ENCODE measurements around the gene RASGRP2.

Gene RASGRP2

GRCh38 chr11:64784813-64785581 is 41.1 kb upstream of the RASGRP2 start:
- Histone ChIP-seq H3K23ac (ENCODE audit: low read length) (no peak overlapping the region), H3K4ac (ENCODE audit: low read depth, low read length) (no peak overlapping the region), H4K8ac (ENCODE audit: low read depth, low read length) (no peak overlapping the region), H3K9ac (ENCODE audit: low read length) (no peak overlapping the region), H2BK5ac (ENCODE audit: low read depth, low read length, poor library complexity) (no peak overlapping the region), H2BK12ac (ENCODE audit: low read length) (no peak overlapping the region), H2AK5ac (ENCODE audit: low read length) (no peak overlapping the region), H3K4me2 (ENCODE audit: low read length) (no peak overlapping the region), H2AFZ (ENCODE audit: insufficient read depth, low read length, poor library complexity) (no peak overlapping the region), H3K79me1 (ENCODE audit: low read length) (no peaks in the 10 kb centered on the region), H3K4me1 (ENCODE audit: control insufficient read depth in 1 of 2, insufficient read depth in 2 of 2, low read length in 2 of 2) (no peaks in the 10 kb centered on the region), H3K18ac (ENCODE audit: low read length) (no peak overlapping the region), H2BK120ac (ENCODE audit: insufficient read depth, low read length, poor library complexity) (no peak overlapping the region), H3K27me3 (ENCODE audit: insufficient read depth, low read length) (no peaks in the 10 kb centered on the region), H3K36me3 (ENCODE audit: control insufficient read depth in 1 of 2, insufficient read depth in 2 of 2, low read length in 2 of 2) (peaks cover 15 to 20% of the 10 kb centered on the region in 2 experiments), H3K14ac (ENCODE audit: low read length) (no peak overlapping the region), H3K79me2 (ENCODE audit: control insufficient read depth, insufficient read depth, low read length, poor library complexity) (no peaks in the 10 kb centered on the region), H3K27ac (ENCODE audit: low read depth, low read length) (no peak overlapping the region), H4K91ac (ENCODE audit: low read depth, low read length) (no peak overlapping the region), H4K12ac (ENCODE audit: low read depth, low read length) (no peak overlapping the region), H3K9me3 (ENCODE audit: insufficient read depth, low read depth, low read length) (no peaks in the 10 kb centered on the region), H3K4me3 (ENCODE audit: low read depth, low read length) (no peak overlapping the region)
- no peak for DNase-seq
- WGBS (ENCODE audit: extremely low coverage, insufficient coverage, insufficient read length), result no CpG with 5 or more reads among the region's 12 CpGs

DNA sequence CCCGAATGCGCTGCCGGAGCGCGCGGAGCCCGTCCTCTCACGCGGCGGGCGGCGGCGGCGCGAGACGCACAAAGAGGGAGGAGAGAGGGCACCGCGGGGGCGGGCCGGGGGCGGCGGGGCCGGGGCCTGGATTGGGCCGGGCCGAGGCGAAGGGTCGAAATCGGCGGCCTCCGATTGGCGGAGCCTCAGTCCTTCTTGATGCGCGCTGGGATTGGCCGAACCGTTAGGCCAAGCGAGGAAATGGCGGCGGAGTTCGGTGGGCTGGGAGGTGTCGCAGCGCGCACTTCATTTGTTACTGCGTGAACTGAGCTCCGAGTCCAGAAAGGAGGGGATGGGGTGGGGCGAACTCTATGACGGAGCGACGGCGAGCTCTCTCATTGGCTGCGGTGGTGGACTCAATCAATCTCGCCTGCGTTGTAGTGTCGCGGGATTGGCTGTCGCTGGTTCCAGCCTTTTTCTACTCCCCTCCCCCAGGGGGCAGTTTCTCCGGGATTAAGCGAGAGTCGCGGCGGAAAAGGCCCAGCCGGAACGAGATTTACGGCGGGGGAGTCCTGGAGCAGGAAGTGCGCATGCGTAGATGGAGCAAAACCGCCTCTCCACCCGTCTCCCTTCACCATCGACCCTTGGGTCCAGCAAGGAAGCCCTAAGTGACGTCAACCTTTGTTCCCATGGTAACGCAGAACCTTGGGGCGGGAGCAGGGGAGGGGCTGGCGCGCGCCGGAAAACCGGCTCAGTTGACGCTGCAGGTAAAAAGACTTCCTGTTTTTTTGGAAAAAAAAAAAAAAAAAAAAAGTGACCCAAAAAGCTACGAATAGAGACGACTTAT is 34.7 kb upstream of the RASGRP2 start, which contains the start of gene SF1:
Gene SF1 (minus strand): TSS at position 70 of the 826 bp plus-strand sequence. CDS start 150 bp downstream, outside the sequence.
- H3K79me2 ChIP-seq (ENCODE audit: control insufficient read depth, insufficient read depth, low read length, poor library complexity), result peaks cover 14% of the 10 kb centered on the region
- H3K4me1 ChIP-seq (ENCODE audit: control insufficient read depth in 1 of 2, insufficient read depth in 2 of 2, low read length in 2 of 2), result peaks cover 3 to 4% of the 10 kb centered on the region in 2 experiments
- no peak within 1 kb of the TSS for H3K23ac ChIP-seq (ENCODE audit: low read length)
- H3K9me3 ChIP-seq (ENCODE audit: insufficient read depth, low read depth, low read length), result no peaks in the 10 kb centered on the region
- peak within 1 kb of the TSS; percentile 99 for H3K4ac ChIP-seq (ENCODE audit: low read depth, low read length)
- H4K12ac ChIP-seq (ENCODE audit: low read depth, low read length), result peak within 1 kb of the TSS; percentile 88
- H2BK120ac ChIP-seq (ENCODE audit: insufficient read depth, low read length, poor library complexity), result peak within 1 kb of the TSS; percentile 86
- peak within 1 kb of the TSS; percentile 66 for H2AFZ ChIP-seq (ENCODE audit: insufficient read depth, low read length, poor library complexity)
- peak within 1 kb of the TSS; percentile 71 for H3K4me2 ChIP-seq (ENCODE audit: low read length)
- H2BK12ac ChIP-seq (ENCODE audit: low read length), result no peak within 1 kb of the TSS
- no peaks in the 10 kb centered on the region for H3K27me3 ChIP-seq (ENCODE audit: insufficient read depth, low read length)
- peak within 1 kb of the TSS; percentile 79 for H3K14ac ChIP-seq (ENCODE audit: low read length)
- H3K36me3 ChIP-seq (ENCODE audit: control insufficient read depth in 1 of 2, insufficient read depth in 2 of 2, low read length in 2 of 2), result peaks cover 10 to 25% of the 10 kb centered on the region in 2 experiments
- H4K8ac ChIP-seq (ENCODE audit: low read depth, low read length), result peak within 1 kb of the TSS; percentile 97
- peak within 1 kb of the TSS; percentile 99 for H3K27ac ChIP-seq (ENCODE audit: low read depth, low read length)
- H2AK5ac ChIP-seq (ENCODE audit: low read length), result peak within 1 kb of the TSS; percentile 49
- peaks cover 10% of the 10 kb centered on the region for H3K79me1 ChIP-seq (ENCODE audit: low read length)
- peak within 1 kb of the TSS; percentile 97 for H3K4me3 ChIP-seq (ENCODE audit: low read depth, low read length)
- DNase-seq, result peak; percentile 100
- peak within 1 kb of the TSS; percentile 89 for H2BK5ac ChIP-seq (ENCODE audit: low read depth, low read length, poor library complexity)
- peak within 1 kb of the TSS; percentile 91 for H4K91ac ChIP-seq (ENCODE audit: low read depth, low read length)
- no CpG with 5 or more reads among the region's 80 CpGs for WGBS (ENCODE audit: extremely low coverage, insufficient coverage, insufficient read length)
- H3K18ac ChIP-seq (ENCODE audit: low read length), result peak within 1 kb of the TSS; percentile 90
- peak within 1 kb of the TSS; percentile 99 for H3K9ac ChIP-seq (ENCODE audit: low read length)

GRCh38 chr11:64778223-64778472 is 34.2 kb upstream of the RASGRP2 start:
- H3K4me1 ChIP-seq (ENCODE audit: control insufficient read depth in 1 of 2, insufficient read depth in 2 of 2, low read length in 2 of 2), result peaks cover 3 to 4% of the 10 kb centered on the region in 2 experiments
- H3K27ac ChIP-seq (ENCODE audit: low read depth, low read length), result peak overlapping the region; percentile 99
- no peak overlapping the region for H3K23ac ChIP-seq (ENCODE audit: low read length)
- H2BK5ac ChIP-seq (ENCODE audit: low read depth, low read length, poor library complexity), result peak overlapping the region; percentile 89
- peak overlapping the region; percentile 97 for H3K4me3 ChIP-seq (ENCODE audit: low read depth, low read length)
- H2AK5ac ChIP-seq (ENCODE audit: low read length), result peak overlapping the region; percentile 49
- H3K36me3 ChIP-seq (ENCODE audit: control insufficient read depth in 1 of 2, insufficient read depth in 2 of 2, low read length in 2 of 2), result peaks cover 12 to 31% of the 10 kb centered on the region in 2 experiments
- peak overlapping the region; percentile 99 for H3K9ac ChIP-seq (ENCODE audit: low read length)
- H2BK12ac ChIP-seq (ENCODE audit: low read length), result no peak overlapping the region
- peak overlapping the region; percentile 38 for H2AFZ ChIP-seq (ENCODE audit: insufficient read depth, low read length, poor library complexity)
- WGBS (ENCODE audit: extremely low coverage, insufficient coverage, insufficient read length), result no CpG with 5 or more reads among the region's 28 CpGs
- no peaks in the 10 kb centered on the region for H3K27me3 ChIP-seq (ENCODE audit: insufficient read depth, low read length)
- H3K4ac ChIP-seq (ENCODE audit: low read depth, low read length), result peak overlapping the region; percentile 63
- peak overlapping the region; percentile 43 for H3K4me2 ChIP-seq (ENCODE audit: low read length)
- peak overlapping the region; percentile 88 for H4K12ac ChIP-seq (ENCODE audit: low read depth, low read length)
- H2BK120ac ChIP-seq (ENCODE audit: insufficient read depth, low read length, poor library complexity), result peak overlapping the region; percentile 86
- peak overlapping the region; percentile 90 for H3K18ac ChIP-seq (ENCODE audit: low read length)
- peak overlapping the region; percentile 70 for H4K8ac ChIP-seq (ENCODE audit: low read depth, low read length)
- DNase-seq, result no peak
- no peaks in the 10 kb centered on the region for H3K9me3 ChIP-seq (ENCODE audit: insufficient read depth, low read depth, low read length)
- peak overlapping the region; percentile 91 for H4K91ac ChIP-seq (ENCODE audit: low read depth, low read length)
- H3K79me1 ChIP-seq (ENCODE audit: low read length), result peaks cover 10% of the 10 kb centered on the region
- peak overlapping the region; percentile 69 for H3K14ac ChIP-seq (ENCODE audit: low read length)
- H3K79me2 ChIP-seq (ENCODE audit: control insufficient read depth, insufficient read depth, low read length, poor library complexity), result peaks cover 14% of the 10 kb centered on the region

- Histone ChIP-seq H3K79me2 (ENCODE audit: control insufficient read depth, insufficient read depth, low read length, poor library complexity) (peaks cover 14% of the 10 kb centered on the region), H2AK5ac (ENCODE audit: low read length) (no peak overlapping the region), H2BK12ac (ENCODE audit: low read length) (no peak overlapping the region), H3K36me3 (ENCODE audit: control insufficient read depth in 1 of 2, insufficient read depth in 2 of 2, low read length in 2 of 2) (peaks cover 16 to 35% of the 10 kb centered on the region in 2 experiments), H3K4me1 (ENCODE audit: control insufficient read depth in 1 of 2, insufficient read depth in 2 of 2, low read length in 2 of 2) (peaks cover 3 to 4% of the 10 kb centered on the region in 2 experiments), H3K4ac (ENCODE audit: low read depth, low read length) (peak overlapping the region; percentile 99), H4K91ac (ENCODE audit: low read depth, low read length) (peak overlapping the region; percentile 91), H3K9me3 (ENCODE audit: insufficient read depth, low read depth, low read length) (no peaks in the 10 kb centered on the region), H3K9ac (ENCODE audit: low read length) (peak overlapping the region; percentile 99), H2BK120ac (ENCODE audit: insufficient read depth, low read length, poor library complexity) (peak overlapping the region; percentile 86), H4K12ac (ENCODE audit: low read depth, low read length) (peak overlapping the region; percentile 88), H3K4me2 (ENCODE audit: low read length) (peak overlapping the region; percentile 71), H3K14ac (ENCODE audit: low read length) (peak overlapping the region; percentile 76), H3K27me3 (ENCODE audit: insufficient read depth, low read length) (no peaks in the 10 kb centered on the region), H3K4me3 (ENCODE audit: low read depth, low read length) (peak overlapping the region; percentile 97), H2BK5ac (ENCODE audit: low read depth, low read length, poor library complexity) (peak overlapping the region; percentile 89), H2AFZ (ENCODE audit: insufficient read depth, low read length, poor library complexity) (no peak overlapping the region), H3K23ac (ENCODE audit: low read length) (no peak overlapping the region), H3K18ac (ENCODE audit: low read length) (peak overlapping the region; percentile 90), H4K8ac (ENCODE audit: low read depth, low read length) (peak overlapping the region; percentile 81), H3K27ac (ENCODE audit: low read depth, low read length) (peak overlapping the region; percentile 99), H3K79me1 (ENCODE audit: low read length) (peaks cover 10% of the 10 kb centered on the region)
- peak; percentile 61 to 88 for DNase-seq
- no CpG with 5 or more reads among the region's 98 CpGs for WGBS (ENCODE audit: extremely low coverage, insufficient coverage, insufficient read length)
These were observed 33.7 kb upstream of the RASGRP2 start for GRCh38 chr11:64777449-64778222.
